Subcutaneous adipose tissue (tissue), 4 donors: ENCODE data around the gene BRPF3. TPM values are rescaled to one million over a fixed set of nuclear protein-coding genes. Genes with fewer than 3 reads are reported as not detected.

Source experiments
- CTCF ChIP-seq: fragments of 450-650 bp; IDR thresholded peaks from one replicate; pipeline ENCODE4 v1.5.1; 2016; ENCODE audit warnings: low read depth, mild to moderate bottlenecking, control low read depth, antibody characterized with exemption, moderate library complexity
- total RNA-seq, 4 donors: library from RNA; depleted of rRNA; stranded (reverse); fragments of >200 nt; gene quantifications; one replicate each; pipeline ENCODE4 v1.1.0, GENCODE V29; 2016

Gene BRPF3
- total RNA-seq, 4 donors from 2014 or later: 12.7 to 31.1 (median 20.3) TPM

GRCh38 chr6:36232172-36232571 lies 35.6 kb downstream of the BRPF3 start:
- TF ChIP-seq CTCF: no peak

DNA sequence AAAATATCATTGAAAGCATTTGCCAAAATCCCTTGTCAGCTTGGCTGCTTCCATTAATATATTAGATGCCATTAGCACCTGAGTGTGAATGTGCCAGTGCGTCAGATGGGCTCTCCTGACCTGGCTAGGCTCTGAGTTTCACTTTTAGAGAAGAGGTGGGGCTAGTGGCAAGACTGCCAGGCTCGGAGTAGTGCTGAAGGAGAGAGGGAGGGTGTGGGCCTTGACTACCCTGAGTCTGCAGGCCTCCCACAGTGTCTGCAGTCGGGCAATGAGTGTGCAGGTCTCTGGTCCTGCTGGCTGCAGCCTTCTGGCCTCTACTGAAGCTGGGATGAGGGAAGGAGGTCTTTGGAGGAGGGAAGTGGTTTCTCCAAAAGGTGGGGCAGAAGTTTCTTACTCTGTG lies 38.8 kb downstream of the BRPF3 start:
- TF ChIP-seq CTCF: no peak

- no peak for TF ChIP-seq CTCF
Measured at GRCh38 chr6:36235862-36236261, 39.3 kb downstream of the BRPF3 start.

GRCh38 chr6:36239774-36240173 lies 43.2 kb downstream of the BRPF3 start:
- no peak for TF ChIP-seq CTCF

DNA sequence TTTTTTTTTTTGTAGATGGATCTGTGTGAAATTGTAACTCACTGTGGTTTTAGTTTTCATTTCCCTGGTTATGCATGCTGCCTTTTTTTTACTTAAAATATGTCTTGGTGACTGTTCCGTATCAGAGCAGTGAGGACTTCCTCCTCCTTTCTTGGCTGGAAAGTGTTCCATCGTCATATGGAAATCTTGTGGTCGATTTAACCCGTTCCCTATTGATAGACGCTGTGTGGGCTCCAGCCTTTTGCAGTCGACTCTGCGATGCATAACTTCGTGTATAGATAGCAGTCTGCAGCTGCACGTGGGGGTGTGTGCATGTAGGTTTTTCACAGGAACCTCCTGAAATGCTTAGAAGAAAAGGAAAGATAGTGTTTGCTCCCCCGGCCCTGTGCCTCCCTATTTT lies 45.2 kb downstream of the BRPF3 start:
- TF ChIP-seq CTCF: no peak

DNA sequence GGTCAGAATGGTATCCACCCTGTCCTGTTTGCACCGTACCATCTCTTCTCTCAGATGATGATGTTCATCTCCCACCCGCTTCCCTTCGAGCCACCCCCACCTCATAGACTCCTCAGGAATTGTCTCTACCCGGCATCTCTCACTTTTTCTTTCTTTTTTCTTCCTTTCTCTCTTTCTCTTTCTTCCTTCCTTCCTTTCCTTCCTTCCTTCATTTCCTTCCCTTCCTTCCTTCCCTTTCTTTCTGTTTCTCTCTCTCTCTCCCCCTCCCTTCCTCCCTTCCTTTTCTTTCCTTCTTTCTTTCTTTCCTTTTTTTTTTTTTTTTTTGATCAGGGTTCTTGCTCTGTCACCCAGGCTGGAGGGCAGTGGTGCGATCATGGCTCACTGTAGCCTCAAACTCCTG lies 45.6 kb downstream of the BRPF3 start:
- TF ChIP-seq CTCF: no peak

DNA sequence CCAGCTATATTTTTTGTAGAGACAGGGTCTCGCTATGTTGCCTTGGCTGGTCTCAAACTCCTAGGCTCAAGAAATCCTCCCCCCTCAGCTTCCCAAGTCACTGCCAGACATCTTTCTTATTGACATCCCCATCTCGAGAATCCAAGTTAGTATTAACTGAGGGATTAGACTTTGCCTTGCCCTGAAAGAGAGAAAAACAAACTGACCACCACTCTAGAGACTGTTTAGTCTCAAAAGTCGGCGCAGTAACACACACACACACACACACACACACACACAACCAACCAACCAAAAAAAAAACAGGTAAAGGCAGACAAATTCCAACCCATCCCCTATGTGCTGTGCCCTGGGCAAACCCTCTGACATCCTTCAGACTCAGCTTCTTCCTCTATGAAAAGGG lies 46.1 kb downstream of the BRPF3 start:
- no peak for TF ChIP-seq CTCF
